22Rv1 (cell line): ENCODE results near the gene THOP1.

Source experiments
- ZFX ChIP-seq: fragments of 450-650 bp; IDR thresholded peaks from 2 replicates; pipeline ENCODE4 v1.6.1; 2017; ENCODE audit warnings: antibody characterized with exemption, borderline replicate concordance
- TF ChIP-seq, protein P1 (sequence below): fragments of 450-650 bp; IDR thresholded peaks from 2 replicates; pipeline ENCODE4 v1.5.1; 2017; ENCODE audit warnings: mild to moderate bottlenecking

- TF ChIP-seq, protein P1, sequence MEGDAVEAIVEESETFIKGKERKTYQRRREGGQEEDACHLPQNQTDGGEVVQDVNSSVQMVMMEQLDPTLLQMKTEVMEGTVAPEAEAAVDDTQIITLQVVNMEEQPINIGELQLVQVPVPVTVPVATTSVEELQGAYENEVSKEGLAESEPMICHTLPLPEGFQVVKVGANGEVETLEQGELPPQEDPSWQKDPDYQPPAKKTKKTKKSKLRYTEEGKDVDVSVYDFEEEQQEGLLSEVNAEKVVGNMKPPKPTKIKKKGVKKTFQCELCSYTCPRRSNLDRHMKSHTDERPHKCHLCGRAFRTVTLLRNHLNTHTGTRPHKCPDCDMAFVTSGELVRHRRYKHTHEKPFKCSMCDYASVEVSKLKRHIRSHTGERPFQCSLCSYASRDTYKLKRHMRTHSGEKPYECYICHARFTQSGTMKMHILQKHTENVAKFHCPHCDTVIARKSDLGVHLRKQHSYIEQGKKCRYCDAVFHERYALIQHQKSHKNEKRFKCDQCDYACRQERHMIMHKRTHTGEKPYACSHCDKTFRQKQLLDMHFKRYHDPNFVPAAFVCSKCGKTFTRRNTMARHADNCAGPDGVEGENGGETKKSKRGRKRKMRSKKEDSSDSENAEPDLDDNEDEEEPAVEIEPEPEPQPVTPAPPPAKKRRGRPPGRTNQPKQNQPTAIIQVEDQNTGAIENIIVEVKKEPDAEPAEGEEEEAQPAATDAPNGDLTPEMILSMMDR: no peak
- no peak for TF ChIP-seq ZFX
These were observed 67.8 kb downstream of the THOP1 start for GRCh38 chr19:2853015-2853606.
